ENCODE results near the gene DLG2. TPM values are rescaled to one million over a fixed set of nuclear protein-coding genes. Genes with fewer than 3 reads are reported as not detected.

The DLG2 gene
- total RNA-seq, 3 donors from 2014 or later (not counting 1 experiment from before 2014, with no cell fraction given) = 1.7 to 2.9 (median 2.2) TPM

- H3K9me3 ChIP-seq (ENCODE audit: control insufficient read depth, insufficient read depth, low read length) = no peaks in the 10 kb centered on the region
- no peak overlapping the region for H3K4me3 ChIP-seq (ENCODE audit: low read length)
- ATAC-seq (no peak), DNase-seq (no peak)
- H3K27ac Mint-ChIP-seq = no peak overlapping the region
- no peaks in the 10 kb centered on the region for H3K27me3 ChIP-seq (ENCODE audit: control insufficient read depth, insufficient read depth, low read length)
- no peaks in the 10 kb centered on the region for H3K36me3 ChIP-seq (ENCODE audit: control insufficient read depth, insufficient read depth, low read length)
- no peaks in the 10 kb centered on the region for H3K4me1 Mint-ChIP-seq
- H3K9me3 Mint-ChIP-seq = peaks cover 2 to 8% of the 10 kb centered on the region in 2 donors
- intact Hi-C loops (cut with micrococcal nuclease) = no loop called here
- H3K36me3 Mint-ChIP-seq = no peaks in the 10 kb centered on the region
- peaks cover 0 to 4% of the 10 kb centered on the region in 2 donors for H3K27me3 Mint-ChIP-seq (ENCODE audit: low read depth in 2 of 2)
- no peak overlapping the region for H3K4me3 Mint-ChIP-seq
- TF ChIP-seq, protein P1, sequence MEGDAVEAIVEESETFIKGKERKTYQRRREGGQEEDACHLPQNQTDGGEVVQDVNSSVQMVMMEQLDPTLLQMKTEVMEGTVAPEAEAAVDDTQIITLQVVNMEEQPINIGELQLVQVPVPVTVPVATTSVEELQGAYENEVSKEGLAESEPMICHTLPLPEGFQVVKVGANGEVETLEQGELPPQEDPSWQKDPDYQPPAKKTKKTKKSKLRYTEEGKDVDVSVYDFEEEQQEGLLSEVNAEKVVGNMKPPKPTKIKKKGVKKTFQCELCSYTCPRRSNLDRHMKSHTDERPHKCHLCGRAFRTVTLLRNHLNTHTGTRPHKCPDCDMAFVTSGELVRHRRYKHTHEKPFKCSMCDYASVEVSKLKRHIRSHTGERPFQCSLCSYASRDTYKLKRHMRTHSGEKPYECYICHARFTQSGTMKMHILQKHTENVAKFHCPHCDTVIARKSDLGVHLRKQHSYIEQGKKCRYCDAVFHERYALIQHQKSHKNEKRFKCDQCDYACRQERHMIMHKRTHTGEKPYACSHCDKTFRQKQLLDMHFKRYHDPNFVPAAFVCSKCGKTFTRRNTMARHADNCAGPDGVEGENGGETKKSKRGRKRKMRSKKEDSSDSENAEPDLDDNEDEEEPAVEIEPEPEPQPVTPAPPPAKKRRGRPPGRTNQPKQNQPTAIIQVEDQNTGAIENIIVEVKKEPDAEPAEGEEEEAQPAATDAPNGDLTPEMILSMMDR (IDR thresholded peaks at IDR 0.05) = no peak
- no peak overlapping the region for H3K27ac ChIP-seq (ENCODE audit: low read length)
- H3K4me1 ChIP-seq (ENCODE audit: control insufficient read depth, insufficient read depth, low read length) = no peaks in the 10 kb centered on the region
- 93% methylated on average over 6 of the region's 8 CpGs for whole genome bisulfite sequencing (ENCODE audit: insufficient coverage)
Measured at GRCh38 chr11:83480251-83480650, 2146.9 kb downstream of the DLG2 start.

DNA sequence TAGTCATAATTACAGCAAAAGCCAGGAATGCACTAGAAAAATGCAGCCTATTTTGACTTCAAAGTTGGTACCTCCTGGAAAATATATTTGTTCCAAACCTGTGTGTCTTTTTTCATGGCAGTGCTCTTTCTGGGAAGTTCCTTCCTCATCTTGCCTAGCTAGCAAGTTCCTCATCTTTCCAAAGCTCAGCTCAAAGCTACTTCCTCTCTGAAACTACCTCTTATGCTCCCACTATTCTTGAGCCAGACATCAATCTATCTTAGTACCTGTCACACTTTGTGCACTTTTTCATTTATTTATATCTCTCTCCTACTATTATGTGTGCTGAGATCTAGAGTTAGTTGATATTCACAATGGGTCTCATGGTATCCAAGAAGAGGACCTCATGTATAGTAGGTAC lies 2149.4 kb downstream of the DLG2 start:
- Histone ChIP-seq H3K4me3 (ENCODE audit: low read length) (no peak overlapping the region), H3K9me3 (ENCODE audit: control insufficient read depth, insufficient read depth, low read length) (no peaks in the 10 kb centered on the region), H3K36me3 (ENCODE audit: control insufficient read depth, insufficient read depth, low read length) (no peaks in the 10 kb centered on the region), H3K27me3 (ENCODE audit: control insufficient read depth, insufficient read depth, low read length) (no peaks in the 10 kb centered on the region), H3K27ac (ENCODE audit: low read length) (no peak overlapping the region), H3K4me1 (ENCODE audit: control insufficient read depth, insufficient read depth, low read length) (no peaks in the 10 kb centered on the region)
- no peak overlapping the region for H3K4me3 Mint-ChIP-seq
- H3K4me1 Mint-ChIP-seq = no peaks in the 10 kb centered on the region
- TF ChIP-seq, protein P1 (IDR thresholded peaks at IDR 0.05) = no peak
- ATAC-seq = no peak
- intact Hi-C loops (cut with micrococcal nuclease) = no loop called here
- H3K9me3 Mint-ChIP-seq = peaks cover 2% of the 10 kb centered on the region in 2 donors
- no peak for DNase-seq
- H3K27ac Mint-ChIP-seq = no peak overlapping the region
- H3K27me3 Mint-ChIP-seq (ENCODE audit: low read depth in 2 of 2) = peaks cover 0 to under 1% of the 10 kb centered on the region in 2 donors
- H3K36me3 Mint-ChIP-seq = no peaks in the 10 kb centered on the region

- H3K4me1 ChIP-seq (ENCODE audit: control insufficient read depth, insufficient read depth, low read length) = no peaks in the 10 kb centered on the region
- Mint-ChIP-seq H3K4me3 (no peak overlapping the region), H3K27me3 (ENCODE audit: low read depth in 2 of 2) (no peaks in the 10 kb centered on the region), H3K36me3 (no peaks in the 10 kb centered on the region), H3K27ac (no peak overlapping the region), H3K9me3 (peaks cover 2% of the 10 kb centered on the region in 2 donors), H3K4me1 (no peaks in the 10 kb centered on the region)
- DNase-seq (no peak), ATAC-seq (no peak)
- H3K27me3 ChIP-seq (ENCODE audit: control insufficient read depth, insufficient read depth, low read length) = no peaks in the 10 kb centered on the region
- H3K36me3 ChIP-seq (ENCODE audit: control insufficient read depth, insufficient read depth, low read length) = no peaks in the 10 kb centered on the region
- intact Hi-C loops (cut with micrococcal nuclease) = no loop called here
- H3K27ac ChIP-seq (ENCODE audit: low read length) = no peak overlapping the region
- TF ChIP-seq, protein P1 (IDR thresholded peaks at IDR 0.05) = no peak
- no peak overlapping the region for H3K4me3 ChIP-seq (ENCODE audit: low read length)
- WGBS (ENCODE audit: insufficient coverage) = 80% methylated on average over 3 of the region's 3 CpGs
- H3K9me3 ChIP-seq (ENCODE audit: control insufficient read depth, insufficient read depth, low read length) = no peaks in the 10 kb centered on the region
Measured at GRCh38 chr11:83475760-83476159, 2151.4 kb downstream of the DLG2 start.

DNA sequence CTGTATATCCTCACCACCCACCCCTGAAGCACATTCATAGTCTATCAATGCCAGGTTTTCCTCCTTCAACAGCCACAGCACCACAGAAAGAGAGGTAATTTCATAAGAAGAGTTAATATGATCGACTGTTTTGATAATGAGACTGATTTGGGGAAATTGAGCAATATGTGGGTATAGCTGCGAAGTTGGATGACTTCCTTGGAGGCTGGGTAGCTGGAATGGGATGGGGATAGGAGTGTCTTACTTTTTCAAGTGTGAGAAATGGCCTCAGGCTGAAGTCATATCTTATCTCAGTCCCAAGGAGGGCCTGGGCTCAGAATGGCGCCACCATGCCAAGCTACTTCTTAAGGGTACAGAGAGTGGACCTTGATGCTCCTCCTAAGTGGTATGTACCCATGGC lies 2153.4 kb downstream of the DLG2 start:
- Histone ChIP-seq H3K27me3 (ENCODE audit: control insufficient read depth, insufficient read depth, low read length) (no peaks in the 10 kb centered on the region), H3K4me1 (ENCODE audit: control insufficient read depth, insufficient read depth, low read length) (no peaks in the 10 kb centered on the region), H3K36me3 (ENCODE audit: control insufficient read depth, insufficient read depth, low read length) (no peaks in the 10 kb centered on the region), H3K4me3 (ENCODE audit: low read length) (no peak overlapping the region), H3K9me3 (ENCODE audit: control insufficient read depth, insufficient read depth, low read length) (no peaks in the 10 kb centered on the region), H3K27ac (ENCODE audit: low read length) (no peak overlapping the region)
- Mint-ChIP-seq H3K9me3 (peaks cover 0 to 2% of the 10 kb centered on the region in 2 donors), H3K4me3 (no peak overlapping the region), H3K27me3 (ENCODE audit: low read depth in 2 of 2) (no peaks in the 10 kb centered on the region), H3K27ac (no peak overlapping the region), H3K4me1 (no peaks in the 10 kb centered on the region), H3K36me3 (no peaks in the 10 kb centered on the region)
- ATAC-seq (no peak), DNase-seq (no peak)
- TF ChIP-seq, protein P1 (IDR thresholded peaks at IDR 0.05) = no peak
- WGBS (ENCODE audit: insufficient coverage) = 75% methylated on average over 3 of the region's 3 CpGs
- intact Hi-C loops (cut with micrococcal nuclease) = no loop called here
